ENCODE results near the gene CLEC2L. TPM values are rescaled to one million over a fixed set of nuclear protein-coding genes. Genes with fewer than 3 reads are reported as not detected.

Gene CLEC2L
- total RNA-seq, 1 experiment from 2014 or later: not detected

DNA sequence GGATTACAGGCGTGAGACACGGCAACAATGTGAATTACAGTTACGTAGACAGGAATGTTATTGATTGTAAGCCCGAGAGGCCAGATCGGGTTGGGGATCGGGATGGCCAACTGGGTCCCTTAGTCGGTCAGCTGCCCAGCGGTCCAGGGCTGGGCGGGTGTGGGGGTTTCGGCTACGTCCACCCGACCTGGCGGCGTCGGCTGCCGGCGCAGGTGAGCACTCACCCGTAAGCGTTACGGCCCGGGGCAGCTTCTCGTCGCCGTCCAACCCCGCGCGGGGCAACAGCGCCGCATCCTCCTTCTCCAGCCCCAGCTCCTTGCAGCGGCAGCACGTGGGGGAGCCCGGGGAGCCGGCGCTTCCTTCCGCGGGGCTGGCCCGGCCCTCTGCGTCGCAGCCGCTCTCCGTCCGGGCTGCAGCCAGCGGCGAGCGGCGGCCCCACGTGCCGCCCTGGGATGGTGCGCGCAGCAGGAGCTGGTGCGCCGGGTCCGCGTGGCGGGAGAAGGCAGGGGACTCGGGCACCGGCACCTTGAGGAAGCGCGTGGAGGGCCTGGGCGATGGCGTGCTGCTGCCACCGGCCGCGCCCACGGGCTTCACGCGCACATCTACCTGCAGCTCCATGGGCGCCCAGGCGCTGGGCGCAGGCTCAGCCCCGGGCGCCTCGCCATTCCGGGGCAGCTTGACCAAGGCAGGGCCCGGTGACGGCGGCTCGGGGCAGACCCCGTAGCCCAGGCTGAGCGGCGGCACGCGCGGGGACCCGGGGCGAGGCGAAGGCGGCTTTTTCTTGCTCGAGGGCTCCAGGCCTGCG, 40.6 kb upstream of the CLEC2L start:
- TF ChIP-seq EZH2 (IDR thresholded peaks at IDR 0.05; ENCODE audit: borderline replicate concordance, low read depth, low read length, poor library complexity, severe bottlenecking): peak; percentile 73
- TF ChIP-seq, protein P1, sequence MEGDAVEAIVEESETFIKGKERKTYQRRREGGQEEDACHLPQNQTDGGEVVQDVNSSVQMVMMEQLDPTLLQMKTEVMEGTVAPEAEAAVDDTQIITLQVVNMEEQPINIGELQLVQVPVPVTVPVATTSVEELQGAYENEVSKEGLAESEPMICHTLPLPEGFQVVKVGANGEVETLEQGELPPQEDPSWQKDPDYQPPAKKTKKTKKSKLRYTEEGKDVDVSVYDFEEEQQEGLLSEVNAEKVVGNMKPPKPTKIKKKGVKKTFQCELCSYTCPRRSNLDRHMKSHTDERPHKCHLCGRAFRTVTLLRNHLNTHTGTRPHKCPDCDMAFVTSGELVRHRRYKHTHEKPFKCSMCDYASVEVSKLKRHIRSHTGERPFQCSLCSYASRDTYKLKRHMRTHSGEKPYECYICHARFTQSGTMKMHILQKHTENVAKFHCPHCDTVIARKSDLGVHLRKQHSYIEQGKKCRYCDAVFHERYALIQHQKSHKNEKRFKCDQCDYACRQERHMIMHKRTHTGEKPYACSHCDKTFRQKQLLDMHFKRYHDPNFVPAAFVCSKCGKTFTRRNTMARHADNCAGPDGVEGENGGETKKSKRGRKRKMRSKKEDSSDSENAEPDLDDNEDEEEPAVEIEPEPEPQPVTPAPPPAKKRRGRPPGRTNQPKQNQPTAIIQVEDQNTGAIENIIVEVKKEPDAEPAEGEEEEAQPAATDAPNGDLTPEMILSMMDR (conservative IDR thresholded peaks at IDR 0.05; ENCODE audit: low read depth, low read length): no peak
- H3K9me3 ChIP-seq (ENCODE audit: low read depth, low read length, poor library complexity, severe bottlenecking): no peaks in the 10 kb centered on the region
- ChIA-PET CTCF (no interaction called here), POLR2A (ENCODE audit: low non-redundant PET) (no interaction called here)
- BruUV-seq (replicated peaks): no TSS peak
- no peaks in the 10 kb centered on the region for H3K36me3 ChIP-seq (ENCODE audit: insufficient read depth, low read length, poor library complexity, severe bottlenecking)
- DNase-seq (ENCODE audit: low spot score): peak; percentile 16
- H3K27ac ChIP-seq (ENCODE audit: low read depth, low read length, poor library complexity, severe bottlenecking): no peak overlapping the region
- H3K4me1 ChIP-seq (ENCODE audit: insufficient read depth, low read length, poor library complexity, severe bottlenecking): peaks cover 13% of the 10 kb centered on the region
- H3K27me3 ChIP-seq (replicated peaks; ENCODE audit: insufficient read depth, low read depth, low read length, poor library complexity): peaks cover 59% of the 10 kb centered on the region
- H3K4me3 ChIP-seq (ENCODE audit: low read depth, low read length, poor library complexity, severe bottlenecking): peak overlapping the region; percentile 24
- intact Hi-C loops (cut with micrococcal nuclease; ENCODE audit: unreplicated experiment): no loop called here

DNA sequence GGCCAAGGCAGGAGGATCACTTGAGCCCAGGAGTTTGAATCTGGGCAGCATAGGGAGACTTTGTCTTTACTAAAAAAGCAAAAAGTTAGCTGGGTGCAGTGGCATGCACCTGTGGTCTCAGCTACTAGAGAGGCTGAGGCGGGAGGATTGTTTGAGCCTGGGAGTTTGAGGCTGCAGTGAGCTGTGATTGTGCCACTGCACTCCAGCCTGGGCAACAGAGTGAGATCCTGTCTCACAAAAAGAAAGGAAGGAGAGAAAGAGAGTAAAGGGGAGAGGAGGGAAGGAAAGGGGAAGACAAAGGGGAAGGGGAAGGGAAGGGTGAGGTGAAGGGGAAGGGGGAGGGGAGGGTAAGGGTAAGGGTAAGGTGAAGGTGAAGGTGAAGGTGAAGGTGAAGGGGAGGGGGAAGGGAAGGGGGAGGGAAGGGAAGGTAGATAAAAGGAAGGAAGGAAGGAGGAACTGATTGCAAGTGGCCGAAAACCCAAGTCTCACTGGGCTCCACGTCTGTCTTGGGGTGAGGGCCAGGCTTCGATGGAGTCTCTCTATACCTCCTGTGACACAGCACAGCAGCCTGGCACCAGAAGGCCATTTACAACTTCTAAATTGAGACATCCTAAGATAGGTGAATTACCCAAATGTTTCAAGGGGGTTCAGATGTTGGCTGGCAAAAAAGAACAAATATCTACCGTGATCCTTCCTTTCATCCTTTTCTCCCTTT, 36.0 kb upstream of the CLEC2L start:
- H3K4me1 ChIP-seq (ENCODE audit: insufficient read depth, low read length, poor library complexity, severe bottlenecking): peaks cover 13% of the 10 kb centered on the region
- no TSS peak for BruUV-seq (replicated peaks)
- CTCF ChIA-PET: no interaction called here
- no peaks in the 10 kb centered on the region for H3K9me3 ChIP-seq (ENCODE audit: low read depth, low read length, poor library complexity, severe bottlenecking)
- H3K36me3 ChIP-seq (ENCODE audit: insufficient read depth, low read length, poor library complexity, severe bottlenecking): no peaks in the 10 kb centered on the region
- POLR2A ChIA-PET (ENCODE audit: low non-redundant PET): no interaction called here
- H3K27me3 ChIP-seq (replicated peaks; ENCODE audit: insufficient read depth, low read depth, low read length, poor library complexity): peaks cover 47% of the 10 kb centered on the region
- no peak for TF ChIP-seq EZH2 (IDR thresholded peaks at IDR 0.05; ENCODE audit: borderline replicate concordance, low read depth, low read length, poor library complexity, severe bottlenecking)
- TF ChIP-seq, protein P1 (conservative IDR thresholded peaks at IDR 0.05; ENCODE audit: low read depth, low read length): no peak
- intact Hi-C loops (cut with micrococcal nuclease; ENCODE audit: unreplicated experiment): no loop called here
- no peak overlapping the region for H3K4me3 ChIP-seq (ENCODE audit: low read depth, low read length, poor library complexity, severe bottlenecking)
- H3K27ac ChIP-seq (ENCODE audit: low read depth, low read length, poor library complexity, severe bottlenecking): no peak overlapping the region
- DNase-seq (ENCODE audit: low spot score): no peak

DNA sequence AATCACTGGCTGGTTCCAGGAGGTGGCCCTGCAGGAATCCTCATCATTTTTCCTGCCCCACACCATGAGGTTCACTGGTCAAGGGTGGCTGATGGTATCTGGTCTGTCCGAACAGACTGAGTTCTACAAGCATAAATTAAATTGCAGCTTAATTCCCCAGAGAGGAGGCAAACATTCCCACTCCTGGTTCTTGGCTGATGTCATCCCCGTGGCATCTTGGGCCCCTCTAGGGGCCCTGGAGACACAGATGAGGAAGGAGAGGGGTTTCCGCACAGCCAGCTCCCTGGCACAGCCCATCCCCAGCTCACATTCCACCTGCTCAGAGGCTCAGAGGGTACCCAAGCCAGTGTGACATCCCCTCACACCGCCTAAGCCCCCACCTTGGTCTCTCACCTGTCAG, 34.7 kb upstream of the CLEC2L start:
- BruUV-seq (replicated peaks): no TSS peak
- TF ChIP-seq EZH2 (IDR thresholded peaks at IDR 0.05; ENCODE audit: borderline replicate concordance, low read depth, low read length, poor library complexity, severe bottlenecking): no peak
- TF ChIP-seq, protein P1 (conservative IDR thresholded peaks at IDR 0.05; ENCODE audit: low read depth, low read length): no peak
- Histone ChIP-seq H3K36me3 (ENCODE audit: insufficient read depth, low read length, poor library complexity, severe bottlenecking) (no peaks in the 10 kb centered on the region), H3K4me1 (ENCODE audit: insufficient read depth, low read length, poor library complexity, severe bottlenecking) (peaks cover 2% of the 10 kb centered on the region), H3K27me3 (replicated peaks; ENCODE audit: insufficient read depth, low read depth, low read length, poor library complexity) (peaks cover 35% of the 10 kb centered on the region), H3K27ac (ENCODE audit: low read depth, low read length, poor library complexity, severe bottlenecking) (no peak overlapping the region), H3K9me3 (ENCODE audit: low read depth, low read length, poor library complexity, severe bottlenecking) (no peaks in the 10 kb centered on the region), H3K4me3 (ENCODE audit: low read depth, low read length, poor library complexity, severe bottlenecking) (no peak overlapping the region)
- ChIA-PET POLR2A (ENCODE audit: low non-redundant PET) (interaction anchor here (0.8 kb wide), 1 partner anchor 405 kb away, joined by 3 read pairs; no protein-coding TSS in a partner anchor), CTCF (no interaction called here)
- no peak for DNase-seq (ENCODE audit: low spot score)
- intact Hi-C loops (cut with micrococcal nuclease; ENCODE audit: unreplicated experiment): no loop called here

All from A673 (cell line).